Gastroesophageal sphincter (tissue), 4 donors: ENCODE data around the gene PDLIM7. TPM values are rescaled to one million over a fixed set of nuclear protein-coding genes. Genes with fewer than 3 reads are reported as not detected.

Experiments used
- ATAC-seq: fragments of 150-250 bp; one replicate; pipeline ENCODE4 v1.9.1; 2016; ENCODE audit warnings: mild to moderate bottlenecking, moderate library complexity
- H3K27ac ChIP-seq, 4 donors: fragments of 200-600 bp; sonication (generic) in 3 of 4; 1 replicate in 3 of 4; 2 replicates in 1 of 4; pipeline ENCODE4 v1.5.1; 2016 to 2019
- H3K27me3 ChIP-seq: fragments of 200-600 bp; sonication (generic); one replicate; pipeline ENCODE4 v1.5.1; 2019
- H3K36me3 ChIP-seq, 2 donors: fragments of 200-600 bp; sonication (generic); one replicate each; pipeline ENCODE4 v1.5.1; 2019; ENCODE audit warnings: control low read depth in 1 of 2
- H3K4me1 ChIP-seq, 3 donors: fragments of 200-600 bp; sonication (generic); 1 replicate in 2 of 3; 2 replicates in 1 of 3; pipeline ENCODE4 v1.5.1; 2016 to 2019; ENCODE audit warnings: control low read depth in 2 of 3
- H3K4me3 ChIP-seq, 2 donors: fragments of 200-600 bp; sonication (generic); one replicate each; pipeline ENCODE4 v1.5.1; 2019; ENCODE audit warnings: mild to moderate bottlenecking in 1 of 2, moderate library complexity in 1 of 2
- H3K9me3 ChIP-seq, 3 donors: fragments of 200-600 bp; sonication (generic); one replicate each; pipeline ENCODE4 v1.5.1; 2017 to 2019; ENCODE audit warnings: control low read depth in 2 of 3
- EP300 ChIP-seq: sonication (generic); formaldehyde crosslinking; IDR thresholded peaks from one replicate; pipeline ENCODE4 v1.6.1; 2017; ENCODE audit warnings: antibody characterized with exemption, mild to moderate bottlenecking
- POLR2A ChIP-seq, 2 donors: fragments of 450-650 bp; IDR thresholded peaks; one replicate each; pipeline ENCODE4 v1.6.1; 2017; ENCODE audit warnings: antibody characterized with exemption in 2 of 2, mild to moderate bottlenecking in 2 of 2, moderate library complexity in 1 of 2
- POLR2AphosphoS5 ChIP-seq: sonication (generic); formaldehyde crosslinking; IDR thresholded peaks from one replicate; pipeline ENCODE4 v1.6.1; 2017; ENCODE audit warnings: antibody characterized with exemption
- WGBS, 2 donors: methylation state at CpG; one replicate each; pipeline ENCODE4 v1.1.5; 2018; ENCODE audit warnings: low coverage in 1 of 2; 5-methylcytosine and 5-hydroxymethylcytosine counted together
- total RNA-seq, 4 donors: library from RNA; depleted of rRNA; stranded (reverse); fragments of >200 nt; gene quantifications; one replicate each; pipeline ENCODE4 v1.1.0, GENCODE V29; 2016
- TF ChIP-seq, protein P1 (sequence below), 4 experiments: fragments of 200-600 bp in 2 of 4; fragments of 450-650 bp in 2 of 4; sonication (generic) in 1 of 4; IDR thresholded peaks; one replicate each; pipeline ENCODE4 v1.5.1; 2017 to 2019; ENCODE audit warnings: antibody characterized with exemption in 4 of 4, mild to moderate bottlenecking in 2 of 4, moderate library complexity in 2 of 4

PDLIM7 gene
- total RNA-seq, 4 donors from 2014 or later, result 336 to 863 (median 437) TPM

DNA sequence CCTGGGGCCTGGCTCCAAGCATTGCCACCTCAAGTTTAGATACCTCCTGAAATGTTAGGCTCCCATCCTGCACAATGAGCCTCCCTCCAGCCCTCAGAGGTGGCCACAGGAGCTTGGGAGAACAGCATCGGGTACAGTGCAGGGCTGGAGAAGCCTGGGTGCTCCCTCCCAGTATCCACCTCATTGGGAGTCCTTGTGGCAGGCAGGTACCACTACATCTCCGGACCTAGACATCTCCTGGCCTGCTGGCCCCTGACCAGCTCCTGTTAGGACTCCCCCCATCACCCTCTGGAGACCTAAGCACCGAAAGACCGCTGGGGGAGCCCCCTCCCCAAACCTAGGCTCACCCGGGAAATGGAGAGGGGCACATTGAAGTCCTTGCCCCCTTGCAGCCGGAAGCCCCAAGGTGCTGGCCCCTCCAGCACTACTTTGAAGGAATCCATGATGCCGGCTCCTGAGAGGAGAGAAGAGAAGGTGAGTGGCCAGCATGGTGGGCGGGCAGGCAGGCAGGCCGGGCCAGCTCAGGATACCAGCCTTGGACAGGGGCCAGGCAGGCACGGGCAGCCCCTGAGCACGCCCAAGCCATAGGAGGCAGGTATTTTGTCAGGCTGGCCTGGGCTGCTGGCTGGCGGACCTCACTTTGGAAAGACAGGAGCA lies 1.2 kb downstream of the PDLIM7 start:
- no peak for ATAC-seq

DNA sequence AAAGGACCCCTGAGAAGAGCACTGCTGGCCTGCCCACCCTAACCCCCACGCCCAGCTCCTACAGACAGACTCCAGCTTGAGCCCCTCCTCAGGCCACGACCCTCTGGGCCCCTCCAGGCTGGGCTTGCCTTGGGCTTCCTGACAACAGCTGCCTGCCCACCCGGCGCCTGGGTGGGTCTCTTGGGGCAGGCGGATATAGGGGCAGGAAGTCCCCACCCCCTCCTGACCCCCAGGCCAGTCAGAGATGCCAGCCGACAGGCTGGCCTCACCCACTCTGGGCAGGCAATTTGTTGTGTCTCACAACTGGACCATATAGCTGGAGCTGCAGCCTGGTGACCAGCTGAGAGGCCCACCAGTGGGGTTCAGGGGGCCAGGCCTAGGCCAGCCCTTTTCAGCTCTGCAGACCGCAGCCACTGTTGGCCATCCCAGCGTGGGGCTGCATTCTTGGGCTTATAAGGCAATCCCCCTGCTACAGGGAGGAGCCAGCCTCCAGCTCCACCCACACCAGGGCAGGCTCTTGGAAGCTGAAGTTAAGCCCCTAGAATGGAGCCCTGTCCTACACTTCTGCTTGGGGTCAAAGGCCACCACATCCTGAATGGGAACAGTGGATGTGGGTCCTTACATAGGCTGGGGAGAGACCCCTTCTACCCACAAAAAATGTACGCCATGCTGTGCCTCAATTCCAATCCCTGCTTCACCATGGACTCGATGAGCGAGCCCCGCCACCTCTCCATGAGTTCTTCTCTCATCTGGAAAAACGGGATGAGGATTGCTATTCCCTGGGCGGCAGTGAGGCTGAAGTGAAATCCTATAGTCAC lies 2.0 kb downstream of the PDLIM7 start:
- Histone ChIP-seq H3K4me1 (peaks cover 5 to 80% (median 66%) of the 10 kb centered on the region in 3 donors), H3K27me3 (no peaks in the 10 kb centered on the region), H3K4me3 (peak overlapping the region; percentile 80 to 97), H3K27ac (peak overlapping the region; percentile 96 to 99 (median 99)), H3K9me3 (no peaks in the 10 kb centered on the region), H3K36me3 (peaks cover 0 to 26% of the 10 kb centered on the region in 2 donors)
- TF ChIP-seq POLR2AphosphoS5 (peak; percentile 80), POLR2A (IDR thresholded peaks at IDR 0.05) (peak; percentile 35 to 47), EP300 (no peak)
- TF ChIP-seq, protein P1, sequence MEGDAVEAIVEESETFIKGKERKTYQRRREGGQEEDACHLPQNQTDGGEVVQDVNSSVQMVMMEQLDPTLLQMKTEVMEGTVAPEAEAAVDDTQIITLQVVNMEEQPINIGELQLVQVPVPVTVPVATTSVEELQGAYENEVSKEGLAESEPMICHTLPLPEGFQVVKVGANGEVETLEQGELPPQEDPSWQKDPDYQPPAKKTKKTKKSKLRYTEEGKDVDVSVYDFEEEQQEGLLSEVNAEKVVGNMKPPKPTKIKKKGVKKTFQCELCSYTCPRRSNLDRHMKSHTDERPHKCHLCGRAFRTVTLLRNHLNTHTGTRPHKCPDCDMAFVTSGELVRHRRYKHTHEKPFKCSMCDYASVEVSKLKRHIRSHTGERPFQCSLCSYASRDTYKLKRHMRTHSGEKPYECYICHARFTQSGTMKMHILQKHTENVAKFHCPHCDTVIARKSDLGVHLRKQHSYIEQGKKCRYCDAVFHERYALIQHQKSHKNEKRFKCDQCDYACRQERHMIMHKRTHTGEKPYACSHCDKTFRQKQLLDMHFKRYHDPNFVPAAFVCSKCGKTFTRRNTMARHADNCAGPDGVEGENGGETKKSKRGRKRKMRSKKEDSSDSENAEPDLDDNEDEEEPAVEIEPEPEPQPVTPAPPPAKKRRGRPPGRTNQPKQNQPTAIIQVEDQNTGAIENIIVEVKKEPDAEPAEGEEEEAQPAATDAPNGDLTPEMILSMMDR (IDR thresholded peaks at IDR 0.05), result peak in 1 of 4 experiments; percentile 3
- 40% methylated on average over 3 of the region's 14 CpGs; no CpG with 5 or more reads in 1 of the 2 donors for WGBS, 2 donors
- ATAC-seq, result peak; percentile 42

More for the DNA sequence above, 1.2 kb downstream of the PDLIM7 start:
- no CpG with 5 or more reads among the region's 12 CpGs for WGBS, 2 donors
- Histone ChIP-seq H3K9me3 (no peaks in the 10 kb centered on the region), H3K4me3 (peak overlapping the region; percentile 80 to 97), H3K27me3 (no peaks in the 10 kb centered on the region), H3K4me1 (peaks cover 5 to 80% (median 65%) of the 10 kb centered on the region in 3 donors), H3K36me3 (peaks cover 0 to 18% of the 10 kb centered on the region in 2 donors), H3K27ac (peak overlapping the region; percentile 96 to 99 (median 99))
- TF ChIP-seq, protein P1 (IDR thresholded peaks at IDR 0.05), result peak in 3 of 4 experiments; percentile 25 to 64 (median 42)
- no peak for TF ChIP-seq EP300
- no peak for TF ChIP-seq POLR2AphosphoS5

DNA sequence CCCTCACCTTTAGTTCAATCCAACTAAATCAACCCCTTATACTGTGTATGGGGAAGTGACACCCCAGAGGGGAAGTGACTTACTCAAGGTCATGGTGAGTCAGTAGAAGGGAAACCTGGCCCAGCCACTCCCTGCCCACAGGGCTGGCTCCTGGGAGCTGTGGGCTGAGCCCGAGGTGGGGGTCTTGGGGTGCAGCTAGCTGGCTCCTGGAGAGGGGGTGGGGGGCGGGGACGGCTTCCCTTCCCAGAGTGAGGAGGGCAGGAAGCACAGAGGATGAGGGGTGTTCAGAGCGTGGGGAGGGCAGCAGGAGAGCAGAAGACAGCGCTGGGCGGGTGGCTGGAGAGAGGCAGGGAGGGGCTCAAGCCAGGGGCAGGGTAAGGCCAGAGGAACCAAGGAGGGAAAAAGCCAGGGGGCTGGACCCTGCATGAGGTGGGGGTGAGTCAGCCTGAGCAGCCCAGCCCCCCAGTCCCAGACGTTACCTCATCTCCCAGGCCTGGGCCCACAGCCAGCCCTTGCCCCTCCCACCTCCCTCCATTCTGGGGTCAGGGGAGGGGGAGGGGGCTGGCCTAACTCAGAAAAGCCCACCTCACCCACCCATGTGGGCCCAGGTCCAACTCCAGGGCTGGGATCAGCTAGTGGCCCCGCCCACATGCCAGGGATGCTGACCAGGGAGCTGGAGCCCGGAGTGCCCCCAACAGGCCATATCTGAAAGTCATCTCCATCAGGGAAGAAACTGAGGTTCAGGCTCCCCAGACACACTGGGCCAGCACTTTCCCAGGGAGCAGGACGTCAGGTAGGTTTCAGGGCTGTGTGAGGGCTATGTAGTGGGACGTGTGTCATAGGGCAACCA lies 2.8 kb downstream of the PDLIM7 start:
- Histone ChIP-seq H3K27me3 (no peaks in the 10 kb centered on the region), H3K4me1 (peaks cover 5 to 86% (median 73%) of the 10 kb centered on the region in 3 donors), H3K4me3 (peak overlapping the region; percentile 80 to 97), H3K9me3 (no peaks in the 10 kb centered on the region), H3K27ac (peak overlapping the region; percentile 96 to 99 (median 99)), H3K36me3 (peaks cover 0 to 34% of the 10 kb centered on the region in 2 donors)
- WGBS, 2 donors, result 0% methylated on average over 3 of the region's 11 CpGs; no CpG with 5 or more reads in 1 of the 2 donors
- peak; percentile 25 for ATAC-seq
- TF ChIP-seq EP300, result no peak
- TF ChIP-seq, protein P1 (IDR thresholded peaks at IDR 0.05), result peak in 3 of 4 experiments; percentile 26 to 52 (median 27)
- peak; percentile 73 for TF ChIP-seq POLR2AphosphoS5

DNA sequence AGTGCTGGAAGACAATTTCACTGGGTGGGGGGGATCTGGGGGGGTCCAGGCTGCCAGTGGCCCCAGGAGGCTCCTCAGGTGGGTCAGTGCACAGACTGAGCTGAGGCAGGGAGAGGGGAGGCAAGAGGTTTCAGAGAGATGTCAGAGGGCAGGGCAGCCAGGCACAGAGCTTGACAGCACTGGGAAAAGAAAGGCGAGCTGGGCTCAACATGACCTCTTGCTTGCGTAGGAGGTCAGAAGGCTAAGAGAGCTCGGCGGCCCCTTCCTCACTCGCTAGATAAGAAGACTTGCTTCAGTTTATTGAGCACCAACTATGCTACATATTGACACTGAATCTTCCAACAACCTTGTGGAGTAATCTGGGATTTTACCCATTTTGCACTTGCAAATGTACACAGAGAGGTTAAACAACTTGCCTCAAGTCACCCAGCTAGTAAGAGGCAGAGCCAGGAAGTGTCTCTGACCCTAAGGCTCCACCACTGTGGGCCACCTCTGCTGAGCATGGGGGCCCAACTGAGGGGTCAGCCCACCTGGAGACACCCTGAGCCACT lies 3.5 kb downstream of the PDLIM7 start:
- no peak for ATAC-seq
- Histone ChIP-seq H3K4me3 (peak overlapping the region in 1 of 2 donors; percentile 97), H3K4me1 (peaks cover 5 to 91% (median 75%) of the 10 kb centered on the region in 3 donors)

More for the DNA sequence above, 3.5 kb downstream of the PDLIM7 start:
- peaks cover 0 to 41% of the 10 kb centered on the region in 2 donors for H3K36me3 ChIP-seq
- peak overlapping the region; percentile 96 to 99 (median 99) for H3K27ac ChIP-seq
- no peaks in the 10 kb centered on the region for H3K27me3 ChIP-seq
- WGBS, 2 donors, result 27 to 43% methylated on average over 2 to 3 of the region's 5 CpGs
- H3K9me3 ChIP-seq, result no peaks in the 10 kb centered on the region
- TF ChIP-seq, protein P1 (IDR thresholded peaks at IDR 0.05), result no peak
- TF ChIP-seq POLR2A (IDR thresholded peaks at IDR 0.05), result no peak
- TF ChIP-seq POLR2AphosphoS5, result no peak
- no peak for TF ChIP-seq EP300
